Measurements from ENCODE around the gene INPP5A. TPM values are rescaled to one million over a fixed set of nuclear protein-coding genes. Genes with fewer than 3 reads are reported as not detected.

INPP5A gene
- total RNA-seq, 1 experiment from 2014 or later: 44.5 TPM

- H3K9me3 ChIP-seq: no peaks in the 10 kb centered on the region
- POLR2A ChIA-PET: no interaction called here
- CTCF ChIA-PET: no interaction called here
- Mint-ChIP-seq H3K27ac (ENCODE audit: unreplicated experiment) (peak overlapping the region; percentile 88), H3K4me3 (ENCODE audit: unreplicated experiment) (peak overlapping the region; percentile 87), H3K27me3 (ENCODE audit: insufficient read depth, unreplicated experiment) (no peaks in the 10 kb centered on the region), H3K4me1 (ENCODE audit: low read depth, unreplicated experiment) (peaks cover 19% of the 10 kb centered on the region), H3K36me3 (ENCODE audit: insufficient read depth, unreplicated experiment) (peaks cover 13% of the 10 kb centered on the region), H3K9me3 (ENCODE audit: unreplicated experiment) (no peaks in the 10 kb centered on the region)
- no peak for DNase-seq
- no peaks in the 10 kb centered on the region for H3K36me3 ChIP-seq (ENCODE audit: control insufficient read depth, insufficient read depth, low read length)
- no peak for TF ChIP-seq CTCF (IDR thresholded peaks at IDR 0.05; ENCODE audit: insufficient read depth in 1 of 2, low read depth in 1 of 2, low read length in 1 of 2, severe bottlenecking in 1 of 2, unreplicated experiment in 1 of 2)
- no peaks in the 10 kb centered on the region for H3K27me3 ChIP-seq (replicated peaks; ENCODE audit: control insufficient read depth, insufficient read depth, low read length)
- peaks cover 15% of the 10 kb centered on the region for H3K4me1 ChIP-seq
- TSS peak; percentile 41 for BruUV-seq (replicated peaks)
- H3K4me3 ChIP-seq (ENCODE audit: low read depth, low read length): peak overlapping the region; percentile 76
- intact Hi-C loops (cut with micrococcal nuclease; ENCODE audit: unreplicated experiment): no loop called here
Observed at GRCh38 chr10:132538790-132539421, 1.3 kb downstream of the INPP5A start.

GRCh38 chr10:132539431-132539839, 1.8 kb downstream of the INPP5A start:
- Mint-ChIP-seq H3K36me3 (ENCODE audit: insufficient read depth, unreplicated experiment) (peaks cover 13% of the 10 kb centered on the region), H3K27ac (ENCODE audit: unreplicated experiment) (no peak overlapping the region), H3K4me3 (ENCODE audit: unreplicated experiment) (peak overlapping the region; percentile 87), H3K4me1 (ENCODE audit: low read depth, unreplicated experiment) (peaks cover 16% of the 10 kb centered on the region), H3K9me3 (ENCODE audit: unreplicated experiment) (no peaks in the 10 kb centered on the region), H3K27me3 (ENCODE audit: insufficient read depth, unreplicated experiment) (no peaks in the 10 kb centered on the region)
- no peaks in the 10 kb centered on the region for H3K36me3 ChIP-seq (ENCODE audit: control insufficient read depth, insufficient read depth, low read length)
- no peak overlapping the region; the same call in 1 of the 2 replicates for H3K4me3 ChIP-seq (ENCODE audit: low read depth, low read length)
- BruUV-seq (replicated peaks): no TSS peak
- intact Hi-C loops (cut with micrococcal nuclease; ENCODE audit: unreplicated experiment): no loop called here
- no peaks in the 10 kb centered on the region for H3K27me3 ChIP-seq (replicated peaks; ENCODE audit: control insufficient read depth, insufficient read depth, low read length)
- TF ChIP-seq CTCF (IDR thresholded peaks at IDR 0.05; ENCODE audit: insufficient read depth in 1 of 2, low read depth in 1 of 2, low read length in 1 of 2, severe bottlenecking in 1 of 2, unreplicated experiment in 1 of 2): no peak
- H3K9me3 ChIP-seq: no peaks in the 10 kb centered on the region
- POLR2A ChIA-PET: no interaction called here
- H3K4me1 ChIP-seq: peaks cover 15% of the 10 kb centered on the region
- DNase-seq: no peak
- CTCF ChIA-PET: no interaction called here

GRCh38 chr10:132539894-132540293, 2.3 kb downstream of the INPP5A start:
- no TSS peak for BruUV-seq (replicated peaks)
- Histone ChIP-seq H3K36me3 (ENCODE audit: control insufficient read depth, insufficient read depth, low read length) (no peaks in the 10 kb centered on the region), H3K9me3 (no peaks in the 10 kb centered on the region), H3K4me3 (ENCODE audit: low read depth, low read length) (no peak overlapping the region), H3K4me1 (peaks cover 15% of the 10 kb centered on the region), H3K27me3 (replicated peaks; ENCODE audit: control insufficient read depth, insufficient read depth, low read length) (no peaks in the 10 kb centered on the region)
- no peak for TF ChIP-seq CTCF (IDR thresholded peaks at IDR 0.05; ENCODE audit: insufficient read depth in 1 of 2, low read depth in 1 of 2, low read length in 1 of 2, severe bottlenecking in 1 of 2, unreplicated experiment in 1 of 2)
- Mint-ChIP-seq H3K27me3 (ENCODE audit: insufficient read depth, unreplicated experiment) (no peaks in the 10 kb centered on the region), H3K9me3 (ENCODE audit: unreplicated experiment) (no peaks in the 10 kb centered on the region), H3K36me3 (ENCODE audit: insufficient read depth, unreplicated experiment) (peaks cover 13% of the 10 kb centered on the region), H3K4me1 (ENCODE audit: low read depth, unreplicated experiment) (peaks cover 11% of the 10 kb centered on the region), H3K27ac (ENCODE audit: unreplicated experiment) (no peak overlapping the region), H3K4me3 (ENCODE audit: unreplicated experiment) (no peak overlapping the region)
- CTCF ChIA-PET: no interaction called here
- DNase-seq: no peak
- intact Hi-C loops (cut with micrococcal nuclease; ENCODE audit: unreplicated experiment): no loop called here
- POLR2A ChIA-PET: no interaction called here
